Activated naive CD4-positive, alpha-beta T cell treated with anti-CD3 and anti-CD28 coated beads, Interleukin-2, amount 50 U/mL, for 24 hours (primary cell): Measurements from ENCODE around the gene NR1D1.
"Not testable (repeated sequence)": the region's sequence is repeated elsewhere in the genome, so short reads cannot be mapped to it uniquely, and the experiment has no call there.

ENCODE experiments used
- H3K27ac Mint-ChIP-seq: one replicate; pipeline ENCODE4 v1.8.0; 2021; ENCODE audit warnings: mild to moderate bottlenecking, mixed read lengths
- H3K27me3 Mint-ChIP-seq: one replicate; pipeline ENCODE4 v1.8.0; 2021; ENCODE audit warnings: mixed read lengths
- H3K36me3 Mint-ChIP-seq: one replicate; pipeline ENCODE4 v1.8.0; 2021; ENCODE audit warnings: mixed read lengths
- H3K4me1 Mint-ChIP-seq: one replicate; pipeline ENCODE4 v1.8.0; 2021; ENCODE audit warnings: mixed read lengths
- H3K4me3 Mint-ChIP-seq: one replicate; pipeline ENCODE4 v1.8.0; 2021; ENCODE audit warnings: mild to moderate bottlenecking, mixed read lengths
- H3K9me3 Mint-ChIP-seq: one replicate; pipeline ENCODE4 v1.8.0; 2021; ENCODE audit warnings: mixed read lengths

The NR1D1 gene

GRCh38 chr17:40100419-40100668, at the start of gene NR1D1:
Gene NR1D1 (minus strand): TSS chr17:40100589. CDS start chr17:40100094, 495 bp downstream.
- H3K27me3 Mint-ChIP-seq = no peaks in the 10 kb centered on the region
- peaks cover 93% of the 10 kb centered on the region for H3K4me1 Mint-ChIP-seq
- H3K4me3 Mint-ChIP-seq = peak within 1 kb of the TSS; percentile 95
- peaks cover 8% of the 10 kb centered on the region for H3K36me3 Mint-ChIP-seq
- no peaks in the 10 kb centered on the region for H3K9me3 Mint-ChIP-seq
- peak within 1 kb of the TSS; percentile 92 for H3K27ac Mint-ChIP-seq

GRCh38 chr17:40148527-40148926, 48.1 kb upstream of the NR1D1 start:
- H3K27me3 Mint-ChIP-seq = no peaks in the 10 kb centered on the region
- H3K4me3 Mint-ChIP-seq = no peak overlapping the region
- peaks cover 62% of the 10 kb centered on the region for H3K4me1 Mint-ChIP-seq
- H3K36me3 Mint-ChIP-seq = peaks cover 19% of the 10 kb centered on the region
- H3K27ac Mint-ChIP-seq = peak overlapping the region; percentile 79
- no peaks in the 10 kb centered on the region for H3K9me3 Mint-ChIP-seq

DNA sequence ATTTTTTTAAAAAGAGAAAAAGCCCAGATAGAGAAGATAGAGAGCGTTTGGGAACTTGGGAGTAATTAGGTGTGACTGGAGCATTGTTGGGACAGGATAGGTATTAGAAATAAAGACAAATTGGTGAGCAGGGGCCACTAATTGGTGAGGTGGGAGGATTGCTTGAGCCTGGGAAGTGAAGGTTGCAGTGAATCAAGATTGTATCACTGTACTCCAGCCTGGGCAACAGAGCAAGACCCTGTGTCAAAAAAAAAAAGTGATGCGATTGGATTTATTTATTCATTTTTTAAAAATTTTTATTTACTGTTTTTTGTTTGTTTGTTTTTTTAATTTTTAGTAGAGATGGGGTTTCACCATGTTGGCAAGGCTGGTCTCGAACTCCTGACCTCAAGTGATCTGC, 45.1 kb upstream of the NR1D1 start:
- Mint-ChIP-seq H3K27ac (no peak overlapping the region), H3K4me3 (no peak overlapping the region), H3K4me1 (peaks cover 61% of the 10 kb centered on the region), H3K27me3 (no peaks in the 10 kb centered on the region), H3K36me3 (peaks cover 20% of the 10 kb centered on the region), H3K9me3 (no peaks in the 10 kb centered on the region)

GRCh38 chr17:40143166-40143565, 42.8 kb upstream of the NR1D1 start:
- H3K36me3 Mint-ChIP-seq = peaks cover 11% of the 10 kb centered on the region
- H3K9me3 Mint-ChIP-seq, H3K27ac Mint-ChIP-seq, H3K27me3 Mint-ChIP-seq, H3K4me3 Mint-ChIP-seq: not testable (repeated sequence)
- H3K4me1 Mint-ChIP-seq = peaks cover 45% of the 10 kb centered on the region

GRCh38 chr17:40139566-40140058, 39.2 kb upstream of the NR1D1 start:
- Mint-ChIP-seq H3K4me3 (peak overlapping the region; percentile 89), H3K36me3 (peaks cover 7% of the 10 kb centered on the region), H3K27me3 (no peaks in the 10 kb centered on the region), H3K9me3 (no peaks in the 10 kb centered on the region), H3K4me1 (peaks cover 38% of the 10 kb centered on the region), H3K27ac (peak overlapping the region; percentile 97)

GRCh38 chr17:40135817-40136216, 35.4 kb upstream of the NR1D1 start:
- Mint-ChIP-seq H3K27me3 (no peaks in the 10 kb centered on the region), H3K36me3 (peaks cover 10% of the 10 kb centered on the region), H3K9me3 (no peaks in the 10 kb centered on the region), H3K4me3 (no peak overlapping the region), H3K27ac (peak overlapping the region; percentile 81), H3K4me1 (peaks cover 27% of the 10 kb centered on the region)

DNA sequence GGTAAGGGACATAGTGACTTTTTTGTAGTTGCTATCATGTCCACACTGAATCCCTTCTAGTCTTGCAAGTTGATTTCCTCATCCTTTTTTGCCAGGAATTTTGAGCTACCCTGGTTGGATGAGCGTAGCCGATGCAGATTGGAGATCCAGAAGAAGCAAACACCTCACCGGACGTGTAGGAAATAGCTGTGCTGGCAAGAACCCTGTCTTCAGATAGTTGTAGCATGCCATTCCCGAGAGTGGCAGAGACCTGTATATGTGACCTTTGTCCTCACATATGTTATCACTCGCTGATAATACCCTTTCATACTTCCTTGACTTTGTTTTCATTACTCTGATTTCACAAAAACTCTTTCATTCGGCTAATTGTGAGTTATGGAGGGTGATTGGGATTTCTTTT, 33.8 kb upstream of the NR1D1 start:
- Mint-ChIP-seq H3K36me3 (peaks cover 11% of the 10 kb centered on the region), H3K27me3 (no peaks in the 10 kb centered on the region), H3K27ac (peak overlapping the region; percentile 6), H3K9me3 (no peaks in the 10 kb centered on the region), H3K4me3 (no peak overlapping the region), H3K4me1 (peaks cover 26% of the 10 kb centered on the region)

- no peaks in the 10 kb centered on the region for H3K9me3 Mint-ChIP-seq
- peaks cover 16% of the 10 kb centered on the region for H3K36me3 Mint-ChIP-seq
- peak overlapping the region; percentile 43 for H3K27ac Mint-ChIP-seq
- peaks cover 20% of the 10 kb centered on the region for H3K4me1 Mint-ChIP-seq
- no peak overlapping the region for H3K4me3 Mint-ChIP-seq
- no peaks in the 10 kb centered on the region for H3K27me3 Mint-ChIP-seq
Observed at GRCh38 chr17:40130352-40131042, 30.1 kb upstream of the NR1D1 start.

DNA sequence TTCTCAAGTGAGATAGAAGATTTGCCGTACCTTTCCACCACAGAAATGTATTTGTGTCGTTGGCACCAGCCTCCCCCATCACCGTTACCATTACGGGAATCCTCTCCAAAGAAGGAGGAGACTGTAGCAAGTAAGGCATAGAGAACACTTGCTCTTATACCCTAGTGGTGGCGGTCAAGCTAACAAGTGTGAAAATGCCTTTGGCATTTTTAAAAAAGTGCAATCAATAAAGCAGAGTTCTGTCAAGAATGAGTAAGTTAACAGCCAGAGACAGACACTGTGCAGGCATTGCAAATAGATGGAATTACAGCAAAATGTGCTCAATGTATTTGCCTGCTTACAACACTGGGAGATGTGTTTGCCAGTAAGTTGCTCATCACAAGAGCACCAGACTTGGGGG, 29.1 kb upstream of the NR1D1 start:
- H3K27me3 Mint-ChIP-seq = no peaks in the 10 kb centered on the region
- no peaks in the 10 kb centered on the region for H3K9me3 Mint-ChIP-seq
- H3K4me1 Mint-ChIP-seq = peaks cover 23% of the 10 kb centered on the region
- H3K36me3 Mint-ChIP-seq = peaks cover 13% of the 10 kb centered on the region
- no peak overlapping the region for H3K27ac Mint-ChIP-seq
- H3K4me3 Mint-ChIP-seq = no peak overlapping the region

GRCh38 chr17:40124279-40125141, 24.1 kb upstream of the NR1D1 start:
- peak overlapping the region; percentile 98 for H3K4me3 Mint-ChIP-seq
- peak overlapping the region; percentile 86 for H3K27ac Mint-ChIP-seq
- H3K36me3 Mint-ChIP-seq = peaks cover 8% of the 10 kb centered on the region
- H3K4me1 Mint-ChIP-seq = peaks cover 42% of the 10 kb centered on the region
- H3K27me3 Mint-ChIP-seq = no peaks in the 10 kb centered on the region
- no peaks in the 10 kb centered on the region for H3K9me3 Mint-ChIP-seq

DNA sequence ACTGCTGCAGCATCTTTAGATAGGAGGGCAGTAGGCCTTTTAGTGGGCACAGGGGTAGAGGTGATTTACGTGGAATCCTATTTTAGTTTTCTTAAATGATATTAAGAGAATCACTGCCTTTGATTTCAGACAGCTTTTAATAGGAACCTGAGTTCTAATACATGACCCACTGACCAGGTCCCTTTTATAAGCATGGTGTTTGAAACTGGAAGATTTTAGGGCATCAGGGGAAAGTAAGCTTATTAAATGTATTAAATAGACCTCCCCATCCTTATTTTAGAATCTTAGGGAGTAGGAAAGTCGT, 23.4 kb upstream of the NR1D1 start:
- Mint-ChIP-seq H3K4me1 (peaks cover 42% of the 10 kb centered on the region), H3K9me3 (no peaks in the 10 kb centered on the region), H3K27me3 (no peaks in the 10 kb centered on the region), H3K27ac (peak overlapping the region; percentile 94), H3K36me3 (peaks cover 8% of the 10 kb centered on the region), H3K4me3 (peak overlapping the region; percentile 98)

GRCh38 chr17:40122999-40123810, 22.8 kb upstream of the NR1D1 start:
- H3K4me3 Mint-ChIP-seq = peak overlapping the region; percentile 98
- H3K4me1 Mint-ChIP-seq = peaks cover 46% of the 10 kb centered on the region
- no peaks in the 10 kb centered on the region for H3K9me3 Mint-ChIP-seq

DNA sequence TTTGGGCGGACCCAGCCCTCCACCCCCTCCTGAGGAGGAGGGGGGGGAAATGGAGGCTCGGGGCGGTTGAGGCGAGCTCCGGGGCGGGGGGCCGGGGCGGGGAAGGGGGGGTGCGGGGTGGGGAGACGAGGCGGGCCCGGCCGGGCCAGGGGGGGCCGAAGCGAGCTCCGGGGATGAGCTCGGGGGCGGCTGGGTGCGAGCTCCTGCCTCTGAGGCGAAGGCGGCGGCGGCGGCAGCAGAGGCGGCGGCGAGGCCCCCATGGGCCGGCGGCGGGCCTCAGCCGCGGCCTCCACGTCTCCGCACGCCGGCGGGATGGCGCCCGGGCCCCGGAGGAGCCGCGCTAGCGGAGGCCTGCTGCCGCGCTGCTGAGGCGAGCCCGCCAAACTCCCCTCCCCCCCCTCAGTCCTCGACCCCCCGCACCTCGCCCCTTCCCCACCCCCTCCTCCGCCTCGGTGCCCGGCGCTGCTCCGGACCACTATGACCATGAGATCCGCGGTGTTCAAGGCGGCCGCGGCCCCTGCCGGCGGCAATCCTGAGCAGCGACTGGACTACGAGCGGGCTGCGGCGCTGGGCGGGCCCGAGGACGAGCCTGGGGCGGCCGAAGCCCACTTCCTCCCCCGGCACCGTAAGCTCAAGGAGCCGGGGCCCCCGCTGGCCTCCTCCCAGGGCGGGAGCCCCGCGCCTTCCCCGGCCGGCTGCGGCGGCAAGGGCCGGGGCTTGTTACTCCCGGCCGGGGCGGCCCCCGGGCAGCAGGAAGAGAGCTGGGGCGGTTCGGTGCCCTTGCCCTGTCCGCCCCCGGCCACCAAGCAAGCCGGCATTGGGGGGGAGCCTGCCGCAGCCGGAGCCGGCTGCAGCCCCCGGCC, 22.0 kb upstream of the NR1D1 start:
- Mint-ChIP-seq H3K27ac (no peak overlapping the region), H3K4me1 (peaks cover 45% of the 10 kb centered on the region), H3K36me3 (peaks cover 8% of the 10 kb centered on the region), H3K9me3 (no peaks in the 10 kb centered on the region), H3K4me3 (peak overlapping the region; percentile 19), H3K27me3 (no peaks in the 10 kb centered on the region)

More at GRCh38 chr17:40122999-40123810, 22.8 kb upstream of the NR1D1 start:
- Mint-ChIP-seq H3K27ac (peak overlapping the region; percentile 94), H3K27me3 (no peaks in the 10 kb centered on the region), H3K36me3 (peaks cover 8% of the 10 kb centered on the region)

GRCh38 chr17:40121181-40122135, 21.1 kb upstream of the NR1D1 start, which contains the start of gene MSL1:
Gene MSL1 (plus strand): TSS chr17:40121971. CDS start chr17:40122613, 642 bp downstream.
- Mint-ChIP-seq H3K36me3 (peaks cover 8% of the 10 kb centered on the region), H3K27ac (peak within 1 kb of the TSS; percentile 94), H3K9me3 (no peaks in the 10 kb centered on the region), H3K4me1 (peaks cover 45% of the 10 kb centered on the region), H3K4me3 (peak within 1 kb of the TSS; percentile 83), H3K27me3 (no peaks in the 10 kb centered on the region)
